ENCODE measurements around the gene PGC. TPM values are rescaled to one million over a fixed set of nuclear protein-coding genes. Genes with fewer than 3 reads are reported as not detected.
A peak's percentile ranks its signal among the peaks of the same experiment; 100 is the strongest.

Gene PGC
- total and polyA plus RNA-seq, 2 donors (not counting 3 experiments of a cell fraction or from before 2014, with no cell fraction given) = not detected

DNA sequence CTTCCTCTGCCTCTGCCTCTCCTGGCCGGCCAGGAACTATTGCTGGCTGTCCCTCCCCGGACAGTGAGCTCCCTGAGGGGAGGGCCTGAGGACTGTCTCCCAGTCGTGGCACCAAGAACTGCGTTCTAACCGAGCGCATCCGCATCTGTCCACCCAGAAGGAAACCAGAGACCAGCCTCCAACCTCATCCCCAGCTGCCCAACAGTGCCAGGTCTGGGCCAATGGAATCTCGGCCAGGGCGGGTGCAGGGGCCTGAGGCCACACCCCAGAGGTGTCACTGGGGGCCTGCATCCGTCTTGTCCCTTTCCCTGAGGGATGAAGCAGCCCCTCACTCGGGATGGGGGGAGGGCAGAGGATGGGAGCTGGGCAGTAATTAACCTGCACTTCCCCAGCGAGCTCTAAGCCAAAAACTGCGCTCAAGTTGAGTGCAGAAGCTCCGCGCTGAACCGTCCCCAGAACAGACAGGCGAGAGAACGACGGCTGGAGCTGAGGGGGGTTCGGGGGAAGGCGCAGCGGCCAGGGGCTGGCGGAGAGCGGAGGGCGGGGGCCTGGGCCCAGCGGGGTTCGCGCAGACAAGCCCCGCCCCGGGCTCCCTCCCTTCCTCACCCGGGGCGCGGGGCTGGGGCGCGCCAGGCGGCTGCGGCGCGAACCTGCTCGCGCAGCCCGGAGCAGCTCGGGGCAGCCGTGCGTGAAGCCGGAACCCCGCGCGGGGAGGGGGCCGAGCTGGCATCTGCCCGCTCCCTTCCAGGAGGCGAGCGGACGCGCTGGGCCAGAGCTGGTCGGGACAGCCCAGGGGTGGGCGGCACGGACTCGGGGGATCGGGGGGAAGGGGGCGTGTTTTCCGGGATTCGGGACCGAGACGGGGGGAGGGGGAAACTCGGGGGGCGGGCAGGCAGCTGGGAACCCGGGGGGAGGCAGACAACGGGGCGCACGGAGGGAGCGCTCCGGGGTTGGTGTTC, 13.2 kb downstream of the PGC start:
- BruUV-seq (replicated peaks) = no TSS peak
- Histone ChIP-seq H3K27ac (ENCODE audit: insufficient read depth, low read depth, low read length) (no peak overlapping the region), H3K4me2 (ENCODE audit: insufficient read depth, low read length) (peak overlapping the region; percentile 72)

DNA sequence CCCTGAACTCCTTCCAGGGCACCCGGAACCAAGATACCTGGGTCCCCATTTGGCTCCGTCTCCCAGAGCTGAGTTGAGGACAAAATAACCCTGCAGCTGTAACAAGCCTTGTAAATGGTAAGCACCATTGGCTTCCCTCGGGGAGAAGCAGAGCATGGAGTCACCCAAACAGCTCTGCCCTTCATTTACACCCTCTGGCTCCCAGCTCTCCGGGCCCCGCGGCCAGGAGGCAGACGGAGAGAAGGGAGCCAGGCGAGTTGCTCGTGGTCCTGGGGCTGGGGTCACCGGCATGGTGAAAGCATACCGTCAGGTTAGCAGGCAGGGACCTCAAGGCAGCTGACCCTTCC, 13.9 kb downstream of the PGC start:
- FAIRE-seq = no peak
- peaks cover 20% of the 10 kb centered on the region for H3K4me1 ChIP-seq (ENCODE audit: control insufficient read depth, extremely low read depth, insufficient read depth, low read length)
- H3K9me1 ChIP-seq (replicated peaks; ENCODE audit: control insufficient read depth, extremely low read depth, insufficient read depth, low read length) = no peaks in the 10 kb centered on the region
- intact Hi-C loops (cut with micrococcal nuclease) (loop anchor here (1.0 kb wide), 1 partner anchor 35 kb away; no protein-coding TSS in a partner anchor), dilution Hi-C loops (cut with MboI; ENCODE audit: extremely low pct_ligation_motif_present, low sequenced_read_pairs) (no loop called here)
- TF ChIP-seq FOS (IDR thresholded peaks at IDR 0.05; ENCODE audit: borderline replicate concordance, insufficient read depth, low read length) (no peak), MYC (IDR thresholded peaks at IDR 0.05; ENCODE audit: low read depth, low read length) (no peak), POLR2A (IDR thresholded peaks at IDR 0.05; ENCODE audit: low read depth, low read length) (no peak), GATA2 (IDR thresholded peaks at IDR 0.05; ENCODE audit: insufficient read depth, insufficient read length, low read depth, low read length) (no peak), EZH2 (IDR thresholded peaks at IDR 0.05; ENCODE audit: borderline replicate concordance, low read depth, low read length, severe bottlenecking) (no peak), JUN (IDR thresholded peaks at IDR 0.05; ENCODE audit: borderline replicate concordance, insufficient read depth, insufficient read length, low read depth) (no peak), POLR2AphosphoS5 (IDR thresholded peaks at IDR 0.05; ENCODE audit: insufficient read depth, low read depth, low read length) (no peak)
- TF ChIP-seq, protein P1, sequence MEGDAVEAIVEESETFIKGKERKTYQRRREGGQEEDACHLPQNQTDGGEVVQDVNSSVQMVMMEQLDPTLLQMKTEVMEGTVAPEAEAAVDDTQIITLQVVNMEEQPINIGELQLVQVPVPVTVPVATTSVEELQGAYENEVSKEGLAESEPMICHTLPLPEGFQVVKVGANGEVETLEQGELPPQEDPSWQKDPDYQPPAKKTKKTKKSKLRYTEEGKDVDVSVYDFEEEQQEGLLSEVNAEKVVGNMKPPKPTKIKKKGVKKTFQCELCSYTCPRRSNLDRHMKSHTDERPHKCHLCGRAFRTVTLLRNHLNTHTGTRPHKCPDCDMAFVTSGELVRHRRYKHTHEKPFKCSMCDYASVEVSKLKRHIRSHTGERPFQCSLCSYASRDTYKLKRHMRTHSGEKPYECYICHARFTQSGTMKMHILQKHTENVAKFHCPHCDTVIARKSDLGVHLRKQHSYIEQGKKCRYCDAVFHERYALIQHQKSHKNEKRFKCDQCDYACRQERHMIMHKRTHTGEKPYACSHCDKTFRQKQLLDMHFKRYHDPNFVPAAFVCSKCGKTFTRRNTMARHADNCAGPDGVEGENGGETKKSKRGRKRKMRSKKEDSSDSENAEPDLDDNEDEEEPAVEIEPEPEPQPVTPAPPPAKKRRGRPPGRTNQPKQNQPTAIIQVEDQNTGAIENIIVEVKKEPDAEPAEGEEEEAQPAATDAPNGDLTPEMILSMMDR (IDR thresholded peaks at IDR 0.05; ENCODE audit: extremely low read depth in 1 of 2, insufficient read depth in 1 of 2, low read depth in 1 of 2, low read length in 2 of 2) = no peak
- TF ChIP-seq, protein P2, sequence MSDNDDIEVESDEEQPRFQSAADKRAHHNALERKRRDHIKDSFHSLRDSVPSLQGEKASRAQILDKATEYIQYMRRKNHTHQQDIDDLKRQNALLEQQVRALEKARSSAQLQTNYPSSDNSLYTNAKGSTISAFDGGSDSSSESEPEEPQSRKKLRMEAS (IDR thresholded peaks at IDR 0.05; ENCODE audit: insufficient read depth, insufficient read length) = no peak
- H3K79me2 ChIP-seq (ENCODE audit: control insufficient read depth, insufficient read depth, low read length) = no peaks in the 10 kb centered on the region
- peak overlapping the region; percentile 72 for H3K4me2 ChIP-seq (ENCODE audit: insufficient read depth, low read length)
- POLR2A ChIA-PET = no interaction called here
- H3K27ac ChIP-seq (ENCODE audit: insufficient read depth, low read depth, low read length) = no peak overlapping the region
- no peaks in the 10 kb centered on the region for H3K36me3 ChIP-seq (ENCODE audit: control insufficient read depth in 2 of 2, extremely low read depth in 1 of 2, insufficient read depth in 2 of 2, low read length in 2 of 2)
- CTCF ChIA-PET = interaction anchor here (1.2 to 2.5 kb wide), 8 partner anchors 12 to 131 kb away, joined by 3 to 19 read pairs (median 8); partner anchors contain the start of gene TOMM6
- peak overlapping the region in 1 of 3 experiments; percentile 70 for H3K4me3 ChIP-seq (replicated peaks in 1 of 3; ENCODE audit: insufficient read depth in 1 of 3, low read depth in 1 of 3, low read length in 3 of 3)
- H3K9me3 ChIP-seq (replicated peaks; ENCODE audit: control insufficient read depth, insufficient read depth, low read length) = no peaks in the 10 kb centered on the region
- no peaks in the 10 kb centered on the region for H4K20me1 ChIP-seq (replicated peaks; ENCODE audit: control insufficient read depth, extremely low read depth, insufficient read depth, low read length)
- no peaks in the 10 kb centered on the region for H3K27me3 ChIP-seq (ENCODE audit: control insufficient read depth in 2 of 2, insufficient read depth in 2 of 2, low read length in 2 of 2)
- H2AFZ ChIP-seq (ENCODE audit: low read depth, low read length) = peak overlapping the region; percentile 91
- no peak overlapping the region for H3K9ac ChIP-seq (replicated peaks; ENCODE audit: extremely low read depth, insufficient read depth, low read length)
- DNase-seq (ENCODE audit: low read depth, low spot score) = no peak
- no TSS peak for BruUV-seq (replicated peaks)

More for the DNA sequence above, 13.2 kb downstream of the PGC start:
- intact Hi-C loops (cut with micrococcal nuclease) (loop anchor here (1.0 to 2.0 kb wide), 3 partner anchors 27 to 53 kb away; partner anchors contain the start of gene TOMM6), dilution Hi-C loops (cut with MboI; ENCODE audit: extremely low pct_ligation_motif_present, low sequenced_read_pairs) (no loop called here)
- H4K20me1 ChIP-seq (replicated peaks; ENCODE audit: control insufficient read depth, extremely low read depth, insufficient read depth, low read length) = no peaks in the 10 kb centered on the region
- H3K79me2 ChIP-seq (ENCODE audit: control insufficient read depth, insufficient read depth, low read length) = no peaks in the 10 kb centered on the region
- H3K4me3 ChIP-seq (replicated peaks in 1 of 3; ENCODE audit: insufficient read depth in 1 of 3, low read depth in 1 of 3, low read length in 3 of 3) = peak overlapping the region; percentile 47 to 75 (median 70)
- peaks cover 20% of the 10 kb centered on the region for H3K4me1 ChIP-seq (ENCODE audit: control insufficient read depth, extremely low read depth, insufficient read depth, low read length)
- ChIA-PET CTCF (interaction anchor here (0.7 to 2.5 kb wide), 22 partner anchors 12 to 187 kb away, joined by 3 to 19 read pairs (median 4); partner anchors contain the start of genes BYSL, FRS3, MED20 and TOMM6), POLR2A (interaction anchor here (0.7 kb wide), 1 partner anchor 17 kb away, joined by 8 read pairs; no protein-coding TSS in a partner anchor)
- no peaks in the 10 kb centered on the region for H3K9me3 ChIP-seq (replicated peaks; ENCODE audit: control insufficient read depth, insufficient read depth, low read length)
- no peak for TF ChIP-seq EZH2 (IDR thresholded peaks at IDR 0.05; ENCODE audit: borderline replicate concordance, low read depth, low read length, severe bottlenecking)
- peak; percentile 31 for TF ChIP-seq POLR2AphosphoS5 (IDR thresholded peaks at IDR 0.05; ENCODE audit: insufficient read depth, low read depth, low read length)
- no peak overlapping the region for H3K9ac ChIP-seq (replicated peaks; ENCODE audit: extremely low read depth, insufficient read depth, low read length)
- H3K27me3 ChIP-seq (ENCODE audit: control insufficient read depth in 2 of 2, insufficient read depth in 2 of 2, low read length in 2 of 2) = no peaks in the 10 kb centered on the region
- no peaks in the 10 kb centered on the region for H3K36me3 ChIP-seq (ENCODE audit: control insufficient read depth in 2 of 2, extremely low read depth in 1 of 2, insufficient read depth in 2 of 2, low read length in 2 of 2)
- DNase-seq (ENCODE audit: low read depth, low spot score) (peak; percentile 71), FAIRE-seq (peak; percentile 63)
- H2AFZ ChIP-seq (ENCODE audit: low read depth, low read length) = peak overlapping the region; percentile 91
- H3K9me1 ChIP-seq (replicated peaks; ENCODE audit: control insufficient read depth, extremely low read depth, insufficient read depth, low read length) = no peaks in the 10 kb centered on the region

Measured in endothelial cell of umbilical vein (primary cell).